ENCODE results near the gene FBXO42.
"Not testable (repeated sequence)": the region's sequence is repeated elsewhere in the genome, so short reads cannot be mapped to it uniquely, and the experiment has no call there.

FBXO42 gene

GRCh38 chr1:16242556-16243214, 109.6 kb downstream of the FBXO42 start:
- DNase-seq (ENCODE audit: low read depth), result no peak

GRCh38 chr1:16241221-16241708, 111.0 kb downstream of the FBXO42 start:
- no peak for DNase-seq (ENCODE audit: low read depth)

- DNase-seq (ENCODE audit: low read depth), result no peak
Measured at GRCh38 chr1:16239972-16240491, 112.2 kb downstream of the FBXO42 start.

- DNase-seq (ENCODE audit: low read depth), result no peak
Measured at GRCh38 chr1:16237343-16237830, 114.9 kb downstream of the FBXO42 start.

- peak; percentile 92 for DNase-seq (ENCODE audit: low read depth)
Measured at GRCh38 chr1:16236511-16237342, 115.6 kb downstream of the FBXO42 start, which contains the start of gene CPLANE2. TSS of gene CPLANE2 (minus strand) at chr1:16237183. CDS start at chr1:16236742, 441 bp downstream.

- DNase-seq (ENCODE audit: low read depth), result peak; percentile 20
Measured at GRCh38 chr1:16235944-16236510, 116.3 kb downstream of the FBXO42 start.

GRCh38 chr1:16235347-16235746, 116.9 kb downstream of the FBXO42 start:
- DNase-seq (ENCODE audit: low read depth), result no peak

- DNase-seq (ENCODE audit: low read depth), result no peak
Measured at GRCh38 chr1:16233431-16233830, 118.8 kb downstream of the FBXO42 start.

GRCh38 chr1:16232316-16232710, 120.0 kb downstream of the FBXO42 start:
- no peak for DNase-seq (ENCODE audit: low read depth)

- no peak for DNase-seq (ENCODE audit: low read depth)
Measured at GRCh38 chr1:16231331-16232315, 120.7 kb downstream of the FBXO42 start.

GRCh38 chr1:16230744-16231143, 121.5 kb downstream of the FBXO42 start:
- no peak for DNase-seq (ENCODE audit: low read depth)

- no peak for DNase-seq (ENCODE audit: low read depth)
Measured at GRCh38 chr1:16229976-16230740, 122.1 kb downstream of the FBXO42 start.

GRCh38 chr1:16226490-16227179, 125.6 kb downstream of the FBXO42 start:
- no peak for DNase-seq (ENCODE audit: low read depth)

GRCh38 chr1:16226129-16226489, 126.2 kb downstream of the FBXO42 start:
- no peak for DNase-seq (ENCODE audit: low read depth)

- no peak for DNase-seq (ENCODE audit: low read depth)
Measured at GRCh38 chr1:16224472-16224871, 127.8 kb downstream of the FBXO42 start.

GRCh38 chr1:16222716-16223115, 129.6 kb downstream of the FBXO42 start:
- not testable (repeated sequence) for DNase-seq (ENCODE audit: low read depth)

- no peak for DNase-seq (ENCODE audit: low read depth)
Measured at GRCh38 chr1:16221499-16221898, 130.8 kb downstream of the FBXO42 start.

- no peak for DNase-seq (ENCODE audit: low read depth)
Measured at GRCh38 chr1:16219968-16220500, 132.2 kb downstream of the FBXO42 start.

GRCh38 chr1:16218674-16219071, 133.6 kb downstream of the FBXO42 start:
- DNase-seq (ENCODE audit: low read depth), result no peak

Data from activated T-helper 9 cell treated with anti-CD3 and anti-CD28 coated beads, Interleukin-2, amount 50 U/mL, for 16 hours (primary cell).